AG10803 (cell line): ENCODE data around the gene FOXP1.
A peak's percentile ranks its signal among the peaks of the same experiment; 100 is the strongest.

ENCODE experiments used
- DNase-seq: peaks from one replicate; pipeline ENCODE4 v3.0.0; 2010; ENCODE audit warnings: low read depth
- H3K4me3 ChIP-seq: 2 replicates; pipeline ENCODE4 v1.5.1; 2011; ENCODE audit warnings: mild to moderate bottlenecking, low read length, control low read depth
- TF ChIP-seq, protein P1 (sequence below): conservative IDR thresholded peaks from 2 replicates; pipeline ENCODE4 v1.5.1; 2011; ENCODE audit warnings: mild to moderate bottlenecking, low read length, control low read depth, inconsistent platforms

FOXP1 gene

GRCh38 chr3:71451060-71451459 is 132.5 kb downstream of the FOXP1 start:
- H3K4me3 ChIP-seq = no peak overlapping the region
- TF ChIP-seq, protein P1, sequence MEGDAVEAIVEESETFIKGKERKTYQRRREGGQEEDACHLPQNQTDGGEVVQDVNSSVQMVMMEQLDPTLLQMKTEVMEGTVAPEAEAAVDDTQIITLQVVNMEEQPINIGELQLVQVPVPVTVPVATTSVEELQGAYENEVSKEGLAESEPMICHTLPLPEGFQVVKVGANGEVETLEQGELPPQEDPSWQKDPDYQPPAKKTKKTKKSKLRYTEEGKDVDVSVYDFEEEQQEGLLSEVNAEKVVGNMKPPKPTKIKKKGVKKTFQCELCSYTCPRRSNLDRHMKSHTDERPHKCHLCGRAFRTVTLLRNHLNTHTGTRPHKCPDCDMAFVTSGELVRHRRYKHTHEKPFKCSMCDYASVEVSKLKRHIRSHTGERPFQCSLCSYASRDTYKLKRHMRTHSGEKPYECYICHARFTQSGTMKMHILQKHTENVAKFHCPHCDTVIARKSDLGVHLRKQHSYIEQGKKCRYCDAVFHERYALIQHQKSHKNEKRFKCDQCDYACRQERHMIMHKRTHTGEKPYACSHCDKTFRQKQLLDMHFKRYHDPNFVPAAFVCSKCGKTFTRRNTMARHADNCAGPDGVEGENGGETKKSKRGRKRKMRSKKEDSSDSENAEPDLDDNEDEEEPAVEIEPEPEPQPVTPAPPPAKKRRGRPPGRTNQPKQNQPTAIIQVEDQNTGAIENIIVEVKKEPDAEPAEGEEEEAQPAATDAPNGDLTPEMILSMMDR = no peak
- peak; percentile 13 for DNase-seq

DNA sequence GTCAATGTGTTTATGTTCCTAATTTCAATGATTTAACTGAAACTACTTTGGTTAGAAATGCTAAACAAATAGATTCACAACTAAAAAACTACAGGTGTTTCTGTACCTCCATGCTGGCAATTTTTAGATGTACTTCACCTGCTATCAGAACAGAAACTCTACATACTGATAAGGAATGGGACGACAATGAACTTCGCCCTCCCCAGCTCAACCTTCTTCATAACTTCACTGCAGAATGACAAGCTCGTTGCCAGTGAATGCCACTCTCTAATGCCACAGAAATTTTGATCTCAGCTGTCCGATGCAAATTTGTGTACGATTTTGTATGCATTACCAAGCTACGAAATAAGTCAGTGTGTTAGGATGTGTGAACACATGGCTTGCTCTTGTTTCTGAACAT is 133.4 kb downstream of the FOXP1 start:
- TF ChIP-seq, protein P1 = no peak
- no peak for DNase-seq
- H3K4me3 ChIP-seq = no peak overlapping the region

DNA sequence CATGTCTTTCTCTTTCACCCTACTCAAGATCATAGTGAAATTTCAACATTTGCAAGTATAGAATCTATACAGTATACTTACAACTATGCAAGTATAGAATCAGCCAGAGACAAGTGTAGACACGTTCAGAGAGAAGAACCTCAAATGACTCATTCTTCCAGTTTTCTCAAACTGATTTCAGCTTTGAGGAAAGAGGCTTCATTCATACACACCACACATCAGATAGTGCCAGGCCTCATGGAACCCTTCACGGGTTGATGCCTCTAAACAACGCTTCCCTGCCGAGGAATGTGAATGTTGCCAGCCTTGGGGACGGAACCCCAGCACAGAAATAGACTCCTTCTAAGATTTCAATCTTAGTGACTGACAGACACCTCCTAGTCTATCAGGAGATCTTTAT is 135.7 kb downstream of the FOXP1 start:
- no peak for DNase-seq
- TF ChIP-seq, protein P1 = no peak
- no peak overlapping the region for H3K4me3 ChIP-seq

DNA sequence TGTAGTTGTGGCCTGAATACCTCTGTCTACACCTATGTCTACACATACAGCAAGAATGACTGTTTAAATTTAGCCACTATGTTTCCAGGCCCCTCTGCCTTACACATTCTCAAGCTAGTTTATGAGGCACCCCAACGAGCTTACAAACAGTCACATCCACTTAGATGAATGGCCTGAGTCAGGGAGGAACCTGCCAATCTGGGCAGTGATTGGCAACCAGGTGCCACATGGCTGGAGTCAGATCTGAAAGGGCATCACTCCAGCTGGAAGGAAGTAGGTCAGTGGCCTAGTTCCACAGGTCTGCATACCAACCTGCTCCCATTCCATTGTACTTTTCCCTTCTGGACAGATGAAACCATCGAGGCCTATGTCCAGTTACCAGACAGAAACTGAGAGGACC is 136.3 kb downstream of the FOXP1 start:
- H3K4me3 ChIP-seq = no peak overlapping the region

DNA sequence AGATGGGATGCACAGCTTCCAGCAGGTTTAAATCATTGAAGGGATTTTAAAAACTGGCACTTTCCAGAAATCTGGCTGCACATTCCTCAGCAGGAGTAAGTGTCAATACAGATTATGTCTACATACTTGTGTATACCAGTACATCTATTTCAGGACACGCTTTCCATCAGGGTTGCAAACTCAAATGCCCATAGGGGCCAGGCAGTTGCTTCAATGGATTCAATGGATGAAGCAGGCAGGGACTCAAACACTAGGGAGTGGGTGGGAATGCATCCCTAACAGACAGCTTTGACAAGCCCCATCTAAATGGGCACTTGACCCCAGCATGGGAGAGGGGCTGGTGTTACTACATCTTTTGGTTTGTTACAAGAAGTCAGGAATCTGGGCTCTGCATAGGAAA is 136.8 kb downstream of the FOXP1 start:
- TF ChIP-seq, protein P1 = no peak
- no peak overlapping the region for H3K4me3 ChIP-seq
- DNase-seq = no peak

More for the DNA sequence above, 136.3 kb downstream of the FOXP1 start:
- TF ChIP-seq, protein P1 = no peak
- DNase-seq = no peak

DNA sequence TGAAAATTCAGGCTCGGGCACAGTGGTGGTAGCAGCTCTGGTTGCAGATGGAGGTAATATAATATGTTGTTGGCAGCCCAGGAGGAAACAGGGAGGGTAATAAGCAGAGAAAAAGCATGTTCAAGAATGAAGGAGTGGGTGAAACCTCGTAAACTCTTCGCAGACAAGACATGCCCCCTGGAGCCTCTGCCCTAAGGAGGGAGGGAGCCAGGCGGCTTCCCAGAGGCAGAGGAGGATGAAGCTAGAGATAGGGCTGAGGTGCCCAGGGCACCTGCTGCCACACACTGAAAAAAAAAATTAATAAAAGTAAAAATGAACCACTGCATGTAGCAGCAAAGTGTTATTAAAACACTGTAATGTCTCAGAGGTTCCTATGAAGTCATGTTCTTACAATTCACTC is 137.3 kb downstream of the FOXP1 start:
- DNase-seq = no peak
- no peak overlapping the region for H3K4me3 ChIP-seq
- TF ChIP-seq, protein P1 = no peak

DNA sequence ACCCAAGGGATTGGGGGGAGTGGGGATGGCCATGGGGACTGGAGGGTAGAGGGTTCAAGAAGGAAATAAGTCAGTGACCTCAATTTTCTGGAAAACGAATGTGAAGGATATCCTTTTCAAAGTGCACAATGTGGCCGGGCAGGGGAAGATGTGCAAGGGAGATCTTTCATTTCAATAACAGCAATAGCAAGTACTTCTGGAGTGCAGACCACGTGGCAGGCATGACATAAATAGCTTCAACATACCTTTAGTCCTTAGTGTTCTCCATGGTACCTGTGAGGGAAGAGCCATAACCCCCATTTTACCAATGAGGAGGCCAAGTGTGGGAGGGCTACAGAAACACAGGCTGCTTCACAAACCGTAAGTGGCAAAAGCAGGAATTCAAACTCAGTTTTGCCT is 138.7 kb downstream of the FOXP1 start:
- H3K4me3 ChIP-seq = no peak overlapping the region
- DNase-seq = no peak
- TF ChIP-seq, protein P1 = no peak
